GM19463 (cell line): ENCODE measurements around the gene CTR9.
A peak's percentile ranks its signal among the peaks of the same experiment; 100 is the strongest.

Source experiments
- ATAC-seq: cut with Tn5 transposase; IDR thresholded peaks from one replicate; pipeline ENCODE4 v1.9.1; 2021; ENCODE audit warnings: mild to moderate bottlenecking, moderate library complexity; ENCODE audit not compliant: unreplicated experiment

Gene CTR9

DNA sequence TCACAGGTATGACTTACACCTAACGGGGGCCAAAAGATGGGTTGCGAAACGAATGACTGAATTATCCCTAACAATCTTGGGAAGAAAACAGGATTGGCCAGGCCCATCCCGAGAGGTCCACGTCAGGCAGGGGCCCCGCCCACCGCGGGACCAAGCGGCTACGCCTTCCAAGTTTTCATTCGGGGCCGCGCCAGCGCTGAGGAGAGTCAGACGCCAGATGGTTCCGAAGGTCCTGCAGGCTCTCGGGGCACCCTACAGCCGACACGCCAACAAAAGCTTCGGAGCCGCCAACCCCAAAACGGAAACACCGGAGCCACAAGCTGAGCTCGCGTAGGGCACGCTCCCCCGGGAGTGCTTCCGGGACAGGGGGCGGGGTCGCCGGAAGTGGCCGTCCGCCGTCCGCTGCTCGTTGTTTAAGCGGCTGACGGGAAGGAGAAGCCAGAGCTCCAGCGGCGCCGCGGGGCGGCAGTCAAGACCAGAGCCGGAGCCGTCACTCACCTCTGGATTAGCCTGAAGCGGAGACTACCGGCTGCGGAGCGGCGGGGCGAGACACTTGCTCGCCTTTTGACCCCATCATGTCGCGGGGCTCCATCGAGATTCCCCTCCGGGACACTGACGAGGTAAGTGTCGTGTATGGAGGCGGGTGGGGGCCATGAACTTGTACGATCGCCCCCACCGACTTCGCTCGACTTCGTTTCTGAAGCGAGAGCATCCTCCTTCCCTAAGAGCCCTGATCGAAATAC lies at the start of gene CTR9:
Gene CTR9, plus strand, starts transcription at position 409 of the 743 bp plus-strand sequence. Its CDS starts 167 bp downstream, at position 576.
- peak; percentile 95 for ATAC-seq

- ATAC-seq, result no peak
Measured at GRCh38 chr11:10701982-10702381, 49.1 kb upstream of the CTR9 start.

DNA sequence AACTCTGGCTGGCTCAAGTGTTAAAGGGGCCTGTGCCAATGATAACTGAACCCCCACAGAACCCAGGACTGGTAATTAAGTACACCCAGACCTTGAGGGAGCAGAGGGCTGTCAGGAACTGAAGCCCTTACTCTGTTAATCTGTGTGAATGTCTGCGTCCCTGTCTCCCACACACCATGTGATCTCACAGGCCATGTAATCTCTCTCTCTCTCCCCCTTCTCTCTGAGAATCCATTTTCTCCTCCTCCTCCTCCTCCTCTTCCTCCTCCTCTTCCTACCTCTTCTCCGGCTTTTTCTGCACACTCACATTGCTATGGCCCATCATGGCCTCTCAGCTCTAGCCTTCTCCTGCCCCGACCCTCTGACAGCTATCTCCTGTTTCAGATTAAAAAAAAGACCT lies 42.9 kb upstream of the CTR9 start:
- ATAC-seq, result no peak

- no peak for ATAC-seq
Measured at GRCh38 chr11:10709299-10710086, 41.6 kb upstream of the CTR9 start.

- ATAC-seq, result no peak
Measured at GRCh38 chr11:10715571-10715970, 35.5 kb upstream of the CTR9 start.

- ATAC-seq, result no peak
Measured at GRCh38 chr11:10716122-10716521, 34.9 kb upstream of the CTR9 start.

DNA sequence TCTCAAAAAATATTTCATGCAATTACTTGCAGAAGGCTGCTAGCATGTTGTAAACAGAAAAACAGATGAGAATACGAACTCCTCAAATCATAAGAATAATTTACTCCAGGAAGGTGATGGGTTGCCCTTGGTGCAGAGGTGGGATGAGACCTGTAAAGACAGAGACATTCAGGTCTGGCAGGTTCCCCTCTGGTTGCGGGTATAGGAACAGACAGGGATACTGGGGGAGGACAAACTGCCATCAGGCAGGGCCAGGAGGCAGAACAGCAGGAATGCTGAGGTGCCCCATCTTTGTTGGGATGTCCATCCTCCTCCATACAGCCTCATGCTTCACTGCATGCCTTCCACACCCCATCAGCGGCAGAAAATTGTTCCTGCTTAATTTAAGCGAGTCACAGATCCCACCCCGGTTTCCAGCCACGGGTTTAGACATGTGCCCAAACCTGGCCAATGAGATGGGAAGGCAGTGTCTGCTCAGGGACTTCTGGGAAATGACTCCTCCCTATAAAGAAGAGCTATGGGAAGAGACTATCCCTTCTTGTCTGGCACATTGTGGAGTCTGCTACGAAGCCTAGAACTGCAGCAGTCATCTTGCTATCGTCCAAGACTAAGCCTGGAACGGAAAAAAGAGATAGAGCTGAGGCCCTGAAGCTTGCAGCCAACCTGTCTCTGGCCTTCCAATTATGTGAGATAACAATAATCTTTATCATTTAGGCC lies 34.3 kb upstream of the CTR9 start:
- ATAC-seq, result no peak

GRCh38 chr11:10719616-10720015 lies 31.4 kb upstream of the CTR9 start:
- no peak for ATAC-seq

DNA sequence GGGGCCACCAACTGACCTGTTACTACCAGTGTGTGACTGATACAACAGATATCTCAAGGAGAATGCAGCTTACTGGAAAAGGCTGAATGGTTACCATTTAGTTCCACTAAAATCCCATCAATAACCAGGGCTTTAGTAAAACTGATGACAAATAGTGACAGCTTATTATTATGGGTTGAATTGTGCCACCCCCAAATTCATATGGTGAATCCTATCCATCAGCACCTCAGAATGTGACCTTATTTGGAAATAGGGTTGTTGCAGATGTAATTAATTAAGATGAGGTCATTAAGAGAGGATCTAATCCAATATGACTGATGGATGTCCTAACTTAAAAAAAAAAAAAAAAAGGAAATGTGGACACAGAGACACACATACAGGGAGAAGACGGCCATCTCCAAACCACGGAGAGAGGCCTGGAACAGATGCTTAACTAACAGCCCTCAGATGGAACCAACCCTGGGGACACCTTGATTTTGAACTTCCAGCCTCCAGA lies 30.1 kb upstream of the CTR9 start:
- ATAC-seq, result no peak

GRCh38 chr11:10722307-10722706 lies 28.7 kb upstream of the CTR9 start:
- no peak for ATAC-seq

DNA sequence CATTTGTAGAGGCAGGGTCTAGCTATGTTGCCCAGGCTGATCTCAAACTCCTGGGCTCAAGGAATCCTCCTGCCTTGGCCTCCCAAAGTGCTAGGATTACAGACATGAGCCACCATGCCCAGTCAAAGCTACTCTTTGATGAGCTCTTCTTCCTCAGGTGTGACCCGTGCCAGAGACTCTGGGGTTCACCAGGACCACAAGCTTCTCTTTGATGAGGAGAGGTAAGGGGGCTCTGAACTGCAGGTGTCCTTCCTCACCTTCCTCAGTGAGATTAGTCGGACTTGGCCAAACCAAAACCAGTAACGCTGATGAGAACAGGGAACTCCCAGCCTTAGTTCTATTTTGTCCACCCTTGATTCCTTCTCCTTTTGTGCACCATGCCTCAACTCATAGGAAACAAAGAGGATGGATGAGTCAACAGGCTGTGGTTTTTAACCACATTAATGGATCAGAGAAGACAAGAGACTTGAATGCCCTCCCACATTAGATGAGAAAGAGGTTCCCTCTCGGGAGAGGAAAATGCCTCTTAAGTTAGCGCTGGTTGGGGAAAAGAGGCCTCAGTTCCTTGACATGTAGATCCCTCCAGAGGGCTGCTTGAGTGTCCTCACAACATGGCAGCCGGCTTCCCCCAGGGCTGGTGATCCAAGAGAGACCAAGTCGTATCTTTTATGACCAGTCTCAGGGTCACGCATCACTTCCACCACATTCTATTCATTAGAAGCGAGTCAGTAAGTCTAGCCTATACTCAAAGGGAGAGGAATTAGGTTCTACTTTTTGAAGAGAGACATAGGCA lies 25.7 kb upstream of the CTR9 start:
- ATAC-seq, result no peak

- ATAC-seq, result no peak
Measured at GRCh38 chr11:10725907-10726253, 25.2 kb upstream of the CTR9 start.

- no peak for ATAC-seq
Measured at GRCh38 chr11:10727146-10727851, 23.7 kb upstream of the CTR9 start.

GRCh38 chr11:10728154-10728553 lies 22.9 kb upstream of the CTR9 start:
- ATAC-seq, result no peak

GRCh38 chr11:10728789-10729472 lies 22.1 kb upstream of the CTR9 start:
- ATAC-seq, result no peak

GRCh38 chr11:10730151-10730550 lies 20.9 kb upstream of the CTR9 start:
- ATAC-seq, result no peak

DNA sequence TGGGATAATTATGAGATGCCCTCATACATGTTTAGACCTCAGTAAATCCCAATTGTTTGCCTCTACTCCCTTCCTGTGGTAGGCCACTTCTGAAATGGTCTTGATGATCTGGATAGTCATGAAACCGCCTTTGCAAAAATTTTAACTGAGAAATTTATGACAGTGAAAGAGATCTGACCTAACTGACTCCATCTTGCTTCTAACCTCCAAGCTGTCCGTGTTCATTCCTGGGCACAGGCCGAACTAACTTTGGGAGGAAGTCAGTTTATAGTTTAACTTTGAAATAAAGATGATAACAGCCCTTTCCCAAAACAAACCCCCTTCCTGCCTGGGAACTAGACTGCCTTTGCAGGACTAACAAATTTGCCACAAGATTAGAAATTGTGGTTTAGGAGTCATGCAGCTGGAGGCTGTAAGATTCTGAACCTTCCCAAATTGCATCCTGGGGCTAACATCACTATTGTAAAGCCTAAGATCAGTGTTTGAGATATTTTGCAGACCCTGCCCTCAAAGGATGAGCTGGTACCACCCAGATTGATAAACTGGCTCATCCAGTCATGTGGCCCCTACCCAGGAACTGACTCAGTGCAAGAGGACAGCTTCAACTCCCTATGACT lies 19.9 kb upstream of the CTR9 start:
- ATAC-seq, result no peak

GRCh38 chr11:10735481-10736475 lies 15.3 kb upstream of the CTR9 start:
- peak; percentile 98 for ATAC-seq
